ENCODE data around the gene TYROBP. TPM values are rescaled to one million over a fixed set of nuclear protein-coding genes. Genes with fewer than 3 reads are reported as not detected.

The TYROBP gene
- total RNA-seq, 1 experiment from 2014 or later, result not detected

DNA sequence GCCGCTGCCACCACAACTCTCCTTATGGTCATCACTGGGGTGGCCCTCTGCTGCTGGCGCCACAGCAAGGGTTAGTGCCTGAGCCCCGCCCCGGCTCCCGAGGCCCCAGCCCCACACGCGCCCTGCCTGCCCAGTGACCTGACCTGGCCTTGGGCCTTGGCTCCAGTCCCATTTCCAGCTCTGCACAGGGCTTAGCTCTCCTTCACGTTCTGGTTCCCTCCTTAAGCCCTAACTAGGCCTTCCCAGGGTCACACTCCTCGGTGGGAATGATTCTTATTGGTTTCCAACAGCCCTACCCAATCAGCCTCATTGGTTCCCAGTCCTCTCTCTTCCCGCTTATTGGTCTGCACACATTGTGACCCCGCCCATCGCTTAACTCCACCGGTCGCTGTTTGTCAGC, 45.6 kb downstream of the TYROBP start:
- in situ Hi-C loops (cut with HindIII; ENCODE audit: low pct_unique_long_range_greater_than_20kb, low sequenced_read_pairs), result no loop called here

DNA sequence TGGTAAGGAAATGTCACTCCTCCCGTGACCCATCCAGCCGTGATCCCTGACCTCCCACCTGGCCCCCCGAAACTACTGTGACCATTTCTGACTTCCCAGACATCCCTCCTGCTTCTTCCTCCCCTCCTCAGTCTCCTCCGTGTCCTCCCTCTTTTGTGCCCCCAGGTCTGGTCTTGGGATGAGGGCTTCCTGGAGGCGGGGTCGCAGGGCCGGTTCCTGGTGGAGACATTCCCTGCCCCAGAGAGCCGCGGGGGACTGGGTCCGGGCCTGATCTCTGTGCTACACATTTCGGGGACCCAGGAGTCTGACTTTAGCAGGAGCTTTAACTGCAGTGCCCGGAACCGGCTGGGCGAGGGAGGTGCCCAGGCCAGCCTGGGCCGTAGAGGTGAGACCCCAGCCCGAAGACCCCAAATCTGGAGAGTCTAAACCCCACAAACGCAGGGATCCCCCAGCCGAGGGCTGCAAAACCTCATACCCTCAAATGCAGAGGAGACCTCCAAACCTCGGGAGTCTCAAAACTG, 46.4 kb downstream of the TYROBP start:
- DNase-seq (ENCODE audit: low read depth, low spot score) (no peak), ATAC-seq (no peak)
- Histone ChIP-seq H3K4me1 (ENCODE audit: control insufficient read depth, insufficient read depth, low read length) (peaks cover 3% of the 10 kb centered on the region; the same call in 1 of the 2 replicates), H3K4me3 (ENCODE audit: low read depth in 2 of 2, low read length in 2 of 2) (no peak overlapping the region), H3K9me3 (ENCODE audit: control insufficient read depth, insufficient read depth, low read depth, low read length) (no peaks in the 10 kb centered on the region), H3K36me3 (ENCODE audit: control insufficient read depth, insufficient read depth, low read length) (no peaks in the 10 kb centered on the region), H3K27me3 (ENCODE audit: control insufficient read depth, insufficient read depth, low read length) (no peaks in the 10 kb centered on the region), H3K27ac (ENCODE audit: low read length) (no peak overlapping the region)
- TF ChIP-seq SIN3A (IDR thresholded peaks at IDR 0.05; ENCODE audit: borderline replicate concordance, insufficient read depth, low read depth, low read length), result no peak
- TF ChIP-seq POLR2AphosphoS5 (IDR thresholded peaks at IDR 0.05; ENCODE audit: low read depth, low read length), result no peak
- TF ChIP-seq, protein P1, sequence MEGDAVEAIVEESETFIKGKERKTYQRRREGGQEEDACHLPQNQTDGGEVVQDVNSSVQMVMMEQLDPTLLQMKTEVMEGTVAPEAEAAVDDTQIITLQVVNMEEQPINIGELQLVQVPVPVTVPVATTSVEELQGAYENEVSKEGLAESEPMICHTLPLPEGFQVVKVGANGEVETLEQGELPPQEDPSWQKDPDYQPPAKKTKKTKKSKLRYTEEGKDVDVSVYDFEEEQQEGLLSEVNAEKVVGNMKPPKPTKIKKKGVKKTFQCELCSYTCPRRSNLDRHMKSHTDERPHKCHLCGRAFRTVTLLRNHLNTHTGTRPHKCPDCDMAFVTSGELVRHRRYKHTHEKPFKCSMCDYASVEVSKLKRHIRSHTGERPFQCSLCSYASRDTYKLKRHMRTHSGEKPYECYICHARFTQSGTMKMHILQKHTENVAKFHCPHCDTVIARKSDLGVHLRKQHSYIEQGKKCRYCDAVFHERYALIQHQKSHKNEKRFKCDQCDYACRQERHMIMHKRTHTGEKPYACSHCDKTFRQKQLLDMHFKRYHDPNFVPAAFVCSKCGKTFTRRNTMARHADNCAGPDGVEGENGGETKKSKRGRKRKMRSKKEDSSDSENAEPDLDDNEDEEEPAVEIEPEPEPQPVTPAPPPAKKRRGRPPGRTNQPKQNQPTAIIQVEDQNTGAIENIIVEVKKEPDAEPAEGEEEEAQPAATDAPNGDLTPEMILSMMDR (IDR thresholded peaks at IDR 0.05), result no peak
- no peak for TF ChIP-seq TCF7L2 (IDR thresholded peaks at IDR 0.05; ENCODE audit: low read depth, low read length)
- TF ChIP-seq, protein P2, sequence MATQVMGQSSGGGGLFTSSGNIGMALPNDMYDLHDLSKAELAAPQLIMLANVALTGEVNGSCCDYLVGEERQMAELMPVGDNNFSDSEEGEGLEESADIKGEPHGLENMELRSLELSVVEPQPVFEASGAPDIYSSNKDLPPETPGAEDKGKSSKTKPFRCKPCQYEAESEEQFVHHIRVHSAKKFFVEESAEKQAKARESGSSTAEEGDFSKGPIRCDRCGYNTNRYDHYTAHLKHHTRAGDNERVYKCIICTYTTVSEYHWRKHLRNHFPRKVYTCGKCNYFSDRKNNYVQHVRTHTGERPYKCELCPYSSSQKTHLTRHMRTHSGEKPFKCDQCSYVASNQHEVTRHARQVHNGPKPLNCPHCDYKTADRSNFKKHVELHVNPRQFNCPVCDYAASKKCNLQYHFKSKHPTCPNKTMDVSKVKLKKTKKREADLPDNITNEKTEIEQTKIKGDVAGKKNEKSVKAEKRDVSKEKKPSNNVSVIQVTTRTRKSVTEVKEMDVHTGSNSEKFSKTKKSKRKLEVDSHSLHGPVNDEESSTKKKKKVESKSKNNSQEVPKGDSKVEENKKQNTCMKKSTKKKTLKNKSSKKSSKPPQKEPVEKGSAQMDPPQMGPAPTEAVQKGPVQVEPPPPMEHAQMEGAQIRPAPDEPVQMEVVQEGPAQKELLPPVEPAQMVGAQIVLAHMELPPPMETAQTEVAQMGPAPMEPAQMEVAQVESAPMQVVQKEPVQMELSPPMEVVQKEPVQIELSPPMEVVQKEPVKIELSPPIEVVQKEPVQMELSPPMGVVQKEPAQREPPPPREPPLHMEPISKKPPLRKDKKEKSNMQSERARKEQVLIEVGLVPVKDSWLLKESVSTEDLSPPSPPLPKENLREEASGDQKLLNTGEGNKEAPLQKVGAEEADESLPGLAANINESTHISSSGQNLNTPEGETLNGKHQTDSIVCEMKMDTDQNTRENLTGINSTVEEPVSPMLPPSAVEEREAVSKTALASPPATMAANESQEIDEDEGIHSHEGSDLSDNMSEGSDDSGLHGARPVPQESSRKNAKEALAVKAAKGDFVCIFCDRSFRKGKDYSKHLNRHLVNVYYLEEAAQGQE (IDR thresholded peaks at IDR 0.05; ENCODE audit: insufficient read depth in 1 of 2, low read depth in 2 of 2, low read length in 1 of 2), result no peak
- ChIA-PET CTCF (no interaction called here), POLR2A (no interaction called here)
- intact Hi-C loops (cut with micrococcal nuclease; ENCODE audit: unreplicated experiment) (no loop called here), in situ Hi-C loops (cut with HindIII; ENCODE audit: low pct_unique_long_range_greater_than_20kb, low sequenced_read_pairs) (no loop called here)
- no TSS peak for BruUV-seq (replicated peaks)

More for the DNA sequence above, 45.6 kb downstream of the TYROBP start:
- TF ChIP-seq, protein P2 (IDR thresholded peaks at IDR 0.05; ENCODE audit: insufficient read depth in 1 of 2, low read depth in 2 of 2, low read length in 1 of 2), result no peak
- TF ChIP-seq TCF7L2 (IDR thresholded peaks at IDR 0.05; ENCODE audit: low read depth, low read length) (no peak), SIN3A (IDR thresholded peaks at IDR 0.05; ENCODE audit: borderline replicate concordance, insufficient read depth, low read depth, low read length) (no peak), POLR2AphosphoS5 (IDR thresholded peaks at IDR 0.05; ENCODE audit: low read depth, low read length) (no peak)
- TF ChIP-seq, protein P1 (IDR thresholded peaks at IDR 0.05), result no peak
- intact Hi-C loops (cut with micrococcal nuclease; ENCODE audit: unreplicated experiment), result no loop called here
- Histone ChIP-seq H3K9me3 (ENCODE audit: control insufficient read depth, insufficient read depth, low read depth, low read length) (no peaks in the 10 kb centered on the region), H3K4me3 (ENCODE audit: low read depth in 2 of 2, low read length in 2 of 2) (no peak overlapping the region), H3K4me1 (ENCODE audit: control insufficient read depth, insufficient read depth, low read length) (no peaks in the 10 kb centered on the region), H3K27ac (ENCODE audit: low read length) (no peak overlapping the region), H3K27me3 (ENCODE audit: control insufficient read depth, insufficient read depth, low read length) (no peaks in the 10 kb centered on the region), H3K36me3 (ENCODE audit: control insufficient read depth, insufficient read depth, low read length) (no peaks in the 10 kb centered on the region)
- DNase-seq (ENCODE audit: low read depth, low spot score) (no peak), ATAC-seq (peak; percentile 29; the same call in 1 of the 2 replicates)
- ChIA-PET POLR2A (interaction anchor here (0.7 kb wide), 1 partner anchor 53 kb away, joined by 3 read pairs; no protein-coding TSS in a partner anchor), CTCF (interaction anchor here (0.6 kb wide), 1 partner anchor 249 kb away, joined by 7 read pairs; no protein-coding TSS in a partner anchor)
- no TSS peak for BruUV-seq (replicated peaks)
